ENCODE results near the gene SCGB1A1. TPM values are rescaled to one million over a fixed set of nuclear protein-coding genes. Genes with fewer than 3 reads are reported as not detected.

SCGB1A1 gene
- total and polyA plus RNA-seq, 2 donors (not counting 1 experiment from before 2014, with no cell fraction given) = not detected

- no peaks in the 10 kb centered on the region for H3K79me2 ChIP-seq (ENCODE audit: control insufficient read depth, insufficient read depth, low read length)
- TF ChIP-seq EZH2 (IDR thresholded peaks at IDR 0.05; ENCODE audit: low read length, missing control alignments) (no peak), CTCF (conservative IDR thresholded peaks at IDR 0.05 in 1 of 2, IDR thresholded peaks at IDR 0.05 in 1 of 2; ENCODE audit: low read depth in 1 of 2, low read length in 2 of 2) (no peak)
- no peaks in the 10 kb centered on the region for H3K27me3 ChIP-seq (ENCODE audit: control insufficient read depth, insufficient read depth, low read length)
- no peaks in the 10 kb centered on the region for H4K20me1 ChIP-seq (ENCODE audit: control insufficient read depth, extremely low read depth, insufficient read depth, low read length)
- peak overlapping the region; percentile 92 for H3K27ac ChIP-seq (ENCODE audit: insufficient read depth, low read length)
- H3K4me3 ChIP-seq (replicated peaks in 1 of 4; ENCODE audit: control extremely low read depth in 1 of 4, insufficient read depth in 1 of 4, low read depth in 3 of 4, low read length in 4 of 4) = peak overlapping the region; percentile 23 to 58 (median 56)
- no peaks in the 10 kb centered on the region for H3K9me3 ChIP-seq (ENCODE audit: control insufficient read depth, insufficient read depth, low read depth, low read length)
- peak overlapping the region; percentile 69 for H3K9ac ChIP-seq (ENCODE audit: insufficient read depth, low read length)
- DNase-seq (ENCODE audit: low read depth in 2 of 2) = peak; percentile 53 to 69
- H2AFZ ChIP-seq (ENCODE audit: low read length) = peak overlapping the region; percentile 90
- peaks cover 24% of the 10 kb centered on the region for H3K4me1 ChIP-seq (ENCODE audit: control insufficient read depth, extremely low read depth, insufficient read depth, low read length)
- peak overlapping the region; percentile 90 for H3K4me2 ChIP-seq (ENCODE audit: extremely low read depth, insufficient read depth, low read length)
- no peaks in the 10 kb centered on the region for H3K36me3 ChIP-seq (ENCODE audit: control insufficient read depth, insufficient read depth, low read length)
Observed at GRCh38 chr11:62444236-62444833, 25.5 kb downstream of the SCGB1A1 start.

- H3K4me2 ChIP-seq (ENCODE audit: extremely low read depth, insufficient read depth, low read length) = peak overlapping the region; percentile 90
- peak overlapping the region in 3 of 4 experiments; percentile 18 to 58 (median 23) for H3K4me3 ChIP-seq (replicated peaks in 1 of 4; ENCODE audit: control extremely low read depth in 1 of 4, insufficient read depth in 1 of 4, low read depth in 3 of 4, low read length in 4 of 4)
- peaks cover 24% of the 10 kb centered on the region for H3K4me1 ChIP-seq (ENCODE audit: control insufficient read depth, extremely low read depth, insufficient read depth, low read length)
- no peak for DNase-seq (ENCODE audit: low read depth in 2 of 2)
- no peaks in the 10 kb centered on the region for H3K27me3 ChIP-seq (ENCODE audit: control insufficient read depth, insufficient read depth, low read length)
- H3K79me2 ChIP-seq (ENCODE audit: control insufficient read depth, insufficient read depth, low read length) = no peaks in the 10 kb centered on the region
- H3K36me3 ChIP-seq (ENCODE audit: control insufficient read depth, insufficient read depth, low read length) = no peaks in the 10 kb centered on the region
- no peaks in the 10 kb centered on the region for H3K9me3 ChIP-seq (ENCODE audit: control insufficient read depth, insufficient read depth, low read depth, low read length)
- H3K9ac ChIP-seq (ENCODE audit: insufficient read depth, low read length) = peak overlapping the region; percentile 46
- H3K27ac ChIP-seq (ENCODE audit: insufficient read depth, low read length) = peak overlapping the region; percentile 92
- no peak for TF ChIP-seq EZH2 (IDR thresholded peaks at IDR 0.05; ENCODE audit: low read length, missing control alignments)
- H2AFZ ChIP-seq (ENCODE audit: low read length) = peak overlapping the region; percentile 90
- no peaks in the 10 kb centered on the region for H4K20me1 ChIP-seq (ENCODE audit: control insufficient read depth, extremely low read depth, insufficient read depth, low read length)
Observed at GRCh38 chr11:62444835-62445234, 26.0 kb downstream of the SCGB1A1 start.

- Histone ChIP-seq H2AFZ (ENCODE audit: low read length) (no peak overlapping the region), H3K79me2 (ENCODE audit: control insufficient read depth, insufficient read depth, low read length) (no peaks in the 10 kb centered on the region), H3K27me3 (ENCODE audit: control insufficient read depth, insufficient read depth, low read length) (no peaks in the 10 kb centered on the region), H3K4me1 (ENCODE audit: control insufficient read depth, extremely low read depth, insufficient read depth, low read length) (peaks cover 21% of the 10 kb centered on the region), H3K36me3 (ENCODE audit: control insufficient read depth, insufficient read depth, low read length) (no peaks in the 10 kb centered on the region), H3K4me2 (ENCODE audit: extremely low read depth, insufficient read depth, low read length) (no peak overlapping the region), H3K9me3 (ENCODE audit: control insufficient read depth, insufficient read depth, low read depth, low read length) (no peaks in the 10 kb centered on the region), H3K4me3 (replicated peaks in 1 of 4; ENCODE audit: control extremely low read depth in 1 of 4, insufficient read depth in 1 of 4, low read depth in 3 of 4, low read length in 4 of 4) (no peak overlapping the region), H4K20me1 (ENCODE audit: control insufficient read depth, extremely low read depth, insufficient read depth, low read length) (no peaks in the 10 kb centered on the region), H3K27ac (ENCODE audit: insufficient read depth, low read length) (peak overlapping the region; percentile 92), H3K9ac (ENCODE audit: insufficient read depth, low read length) (no peak overlapping the region)
- DNase-seq (ENCODE audit: low read depth in 2 of 2) = peak; percentile 70 to 80
- no peak for TF ChIP-seq EZH2 (IDR thresholded peaks at IDR 0.05; ENCODE audit: low read length, missing control alignments)
- no peak for TF ChIP-seq CTCF (conservative IDR thresholded peaks at IDR 0.05 in 1 of 2, IDR thresholded peaks at IDR 0.05 in 1 of 2; ENCODE audit: low read depth in 1 of 2, low read length in 2 of 2)
Observed at GRCh38 chr11:62445314-62445740, 26.5 kb downstream of the SCGB1A1 start.
